Measurements from ENCODE around the gene COPB1. TPM values are rescaled to one million over a fixed set of nuclear protein-coding genes. Genes with fewer than 3 reads are reported as not detected.

Gene COPB1, protein sequence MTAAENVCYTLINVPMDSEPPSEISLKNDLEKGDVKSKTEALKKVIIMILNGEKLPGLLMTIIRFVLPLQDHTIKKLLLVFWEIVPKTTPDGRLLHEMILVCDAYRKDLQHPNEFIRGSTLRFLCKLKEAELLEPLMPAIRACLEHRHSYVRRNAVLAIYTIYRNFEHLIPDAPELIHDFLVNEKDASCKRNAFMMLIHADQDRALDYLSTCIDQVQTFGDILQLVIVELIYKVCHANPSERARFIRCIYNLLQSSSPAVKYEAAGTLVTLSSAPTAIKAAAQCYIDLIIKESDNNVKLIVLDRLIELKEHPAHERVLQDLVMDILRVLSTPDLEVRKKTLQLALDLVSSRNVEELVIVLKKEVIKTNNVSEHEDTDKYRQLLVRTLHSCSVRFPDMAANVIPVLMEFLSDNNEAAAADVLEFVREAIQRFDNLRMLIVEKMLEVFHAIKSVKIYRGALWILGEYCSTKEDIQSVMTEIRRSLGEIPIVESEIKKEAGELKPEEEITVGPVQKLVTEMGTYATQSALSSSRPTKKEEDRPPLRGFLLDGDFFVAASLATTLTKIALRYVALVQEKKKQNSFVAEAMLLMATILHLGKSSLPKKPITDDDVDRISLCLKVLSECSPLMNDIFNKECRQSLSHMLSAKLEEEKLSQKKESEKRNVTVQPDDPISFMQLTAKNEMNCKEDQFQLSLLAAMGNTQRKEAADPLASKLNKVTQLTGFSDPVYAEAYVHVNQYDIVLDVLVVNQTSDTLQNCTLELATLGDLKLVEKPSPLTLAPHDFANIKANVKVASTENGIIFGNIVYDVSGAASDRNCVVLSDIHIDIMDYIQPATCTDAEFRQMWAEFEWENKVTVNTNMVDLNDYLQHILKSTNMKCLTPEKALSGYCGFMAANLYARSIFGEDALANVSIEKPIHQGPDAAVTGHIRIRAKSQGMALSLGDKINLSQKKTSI
- 100 to 1,000 TPM; 155 to 167 TPM for total RNA-seq
- polyA plus RNA-seq (ENCODE audit: insufficient read length in 2 of 2), result 10 to 100 TPM; 73.1 to 77.6 TPM
- long read RNA-seq, donor 1, transcript COPB1-202 (22 exons, 3,382 nt), result major isoform, 12 of 31 reads
- long read RNA-seq, donor 1, partial matches to known transcripts, result 12 of 31 reads
- long read RNA-seq, donor 1, other reads (novel, unspliced or antisense), result 5 of 31 reads
- long read RNA-seq, donor 2, partial matches to known transcripts, result 0 of 2 reads
- long read RNA-seq, donor 2, other reads (novel, unspliced or antisense), result 0 of 2 reads
- long read RNA-seq, donor 3, partial matches to known transcripts, result 0 of 2 reads
- long read RNA-seq, donor 3, other reads (novel, unspliced or antisense), result 0 of 2 reads
- long read RNA-seq, donor 4, transcript COPB1-202 (22 exons, 3,382 nt), result major isoform, 15 of 45 reads
- long read RNA-seq, donor 4, partial matches to known transcripts, result 29 of 45 reads
- long read RNA-seq, donor 4, other reads (novel, unspliced or antisense), result 0 of 45 reads

DNA sequence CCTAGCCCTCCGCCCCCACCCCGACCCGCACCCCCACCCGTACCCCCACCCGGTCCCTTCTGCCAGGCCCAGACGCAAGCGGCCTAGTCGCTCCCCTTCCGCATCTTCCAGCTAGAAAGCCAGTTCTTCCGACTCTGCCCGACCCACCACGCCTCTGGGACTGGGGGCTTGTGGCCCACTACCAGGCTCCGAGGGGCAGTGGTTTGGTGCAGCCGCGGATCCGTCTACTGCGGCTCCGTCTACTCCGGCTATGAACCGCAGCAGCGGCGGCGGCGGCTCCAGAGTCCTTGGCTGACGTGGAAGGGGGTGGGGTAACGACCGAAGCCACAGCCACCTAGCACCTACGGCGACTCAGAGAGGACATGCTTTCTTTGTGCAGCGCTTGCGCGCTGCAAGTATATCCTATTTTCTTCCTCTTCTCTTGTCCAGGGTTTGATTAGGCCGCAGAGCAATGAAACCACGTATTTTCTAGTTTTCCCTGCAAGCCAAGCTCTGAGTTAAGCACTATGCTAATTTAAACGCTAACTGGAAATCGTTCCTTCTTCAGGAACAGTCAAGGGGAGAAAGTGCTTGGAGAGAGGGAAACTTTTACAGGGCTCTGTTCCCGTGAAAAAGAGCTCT lies at the start of gene COPB1:
COPB1 (minus strand) TSS at position 252 of the 621 bp plus-strand sequence. CDS start 883 bp downstream, outside the sequence.
- peak; percentile 88 to 98 (median 94) for DNase-seq (ENCODE audit: low read depth in 4 of 6, low spot score in 6 of 6)
- Histone ChIP-seq H3K27ac (ENCODE audit: low read depth, low read length) (peak within 1 kb of the TSS; percentile 95), H3K4me3 (ENCODE audit: low read depth, low read length) (peak within 1 kb of the TSS; percentile 94), H3K9me3 (ENCODE audit: control insufficient read depth, insufficient read depth, low read length) (no peaks in the 10 kb centered on the region), H3K27me3 (ENCODE audit: control insufficient read depth, insufficient read depth, low read length) (no peaks in the 10 kb centered on the region), H3K4me1 (ENCODE audit: control insufficient read depth, insufficient read depth, low read length) (no peaks in the 10 kb centered on the region), H3K36me3 (ENCODE audit: control insufficient read depth, insufficient read depth, low read length) (peaks cover 6% of the 10 kb centered on the region)
- under 1% methylated on average over 29 of the region's 37 CpGs for WGBS (ENCODE audit: insufficient coverage)

DNA sequence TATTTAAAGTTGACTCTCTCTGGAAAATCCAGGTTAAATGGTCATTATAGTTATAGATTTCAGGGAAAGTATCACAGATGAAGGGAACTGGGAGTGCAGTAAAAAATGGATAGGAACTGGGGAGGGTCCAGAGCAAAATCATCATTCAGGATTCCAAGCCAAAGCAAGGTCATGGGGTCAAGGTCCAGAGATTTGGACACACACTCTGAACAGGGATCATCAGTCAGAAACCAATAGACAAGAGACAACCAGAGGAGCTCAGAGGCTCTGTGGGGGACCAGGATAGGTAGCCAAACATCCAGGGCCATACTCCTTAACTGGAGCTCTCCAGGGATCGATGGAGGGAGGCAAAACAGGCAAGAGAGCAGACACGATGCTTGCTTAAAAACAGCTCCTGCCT lies 47.8 kb upstream of the COPB1 start:
- WGBS (ENCODE audit: insufficient coverage), result 76% methylated on average over 2 of the region's 2 CpGs
- Histone ChIP-seq H3K4me1 (ENCODE audit: control insufficient read depth, insufficient read depth, low read length) (peaks cover 4% of the 10 kb centered on the region), H3K36me3 (ENCODE audit: control insufficient read depth, insufficient read depth, low read length) (no peaks in the 10 kb centered on the region), H3K4me3 (ENCODE audit: low read depth, low read length) (no peak overlapping the region), H3K27ac (ENCODE audit: low read depth, low read length) (no peak overlapping the region), H3K9me3 (ENCODE audit: control insufficient read depth, insufficient read depth, low read length) (no peaks in the 10 kb centered on the region), H3K27me3 (ENCODE audit: control insufficient read depth, insufficient read depth, low read length) (no peaks in the 10 kb centered on the region)
- no peak for DNase-seq (ENCODE audit: low read depth in 4 of 6, low spot score in 6 of 6)

DNA sequence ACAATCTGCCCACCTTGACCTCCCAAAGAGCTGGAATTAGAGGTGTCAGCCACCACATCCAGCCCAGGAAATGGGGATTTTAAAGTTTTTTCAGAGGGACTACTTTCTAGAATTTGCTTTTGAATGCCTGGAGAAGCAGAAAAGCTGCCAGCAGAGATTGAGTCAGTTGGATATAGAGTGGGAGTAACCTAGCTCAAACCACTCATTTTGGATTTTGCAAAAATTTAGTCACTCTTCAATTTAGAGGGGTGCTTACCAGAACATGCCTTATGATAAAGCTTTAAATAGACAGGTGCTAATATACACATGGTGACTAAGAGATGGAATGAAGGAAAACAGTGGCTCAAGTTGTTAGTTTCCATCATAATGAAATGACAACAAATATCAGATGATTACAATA lies 47.1 kb upstream of the COPB1 start:
- Histone ChIP-seq H3K4me3 (ENCODE audit: low read depth, low read length) (no peak overlapping the region), H3K36me3 (ENCODE audit: control insufficient read depth, insufficient read depth, low read length) (no peaks in the 10 kb centered on the region), H3K4me1 (ENCODE audit: control insufficient read depth, insufficient read depth, low read length) (peaks cover 4% of the 10 kb centered on the region), H3K27me3 (ENCODE audit: control insufficient read depth, insufficient read depth, low read length) (no peaks in the 10 kb centered on the region), H3K9me3 (ENCODE audit: control insufficient read depth, insufficient read depth, low read length) (no peaks in the 10 kb centered on the region), H3K27ac (ENCODE audit: low read depth, low read length) (no peak overlapping the region)
- no peak for DNase-seq (ENCODE audit: low read depth in 4 of 6, low spot score in 6 of 6)

DNA sequence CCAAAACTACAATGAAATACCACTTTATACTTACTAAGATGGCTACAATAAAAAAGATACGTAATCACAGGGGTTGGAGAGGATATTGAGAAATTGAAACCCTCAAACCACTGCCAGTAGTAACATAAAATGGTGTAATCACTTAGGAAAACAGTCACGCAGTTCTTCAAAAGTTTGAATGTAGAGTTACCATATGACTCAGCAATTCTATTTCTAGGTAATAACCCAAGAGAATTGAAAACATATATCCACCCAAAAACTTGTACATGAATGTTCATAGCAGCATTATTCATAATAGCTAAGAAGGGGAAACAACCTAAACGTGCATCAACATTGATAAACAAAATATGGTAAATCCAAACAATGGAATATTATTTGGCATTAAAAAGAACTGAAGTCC lies 45.0 kb upstream of the COPB1 start:
- H3K27ac ChIP-seq (ENCODE audit: low read depth, low read length), result no peak overlapping the region
- H3K9me3 ChIP-seq (ENCODE audit: control insufficient read depth, insufficient read depth, low read length), result no peaks in the 10 kb centered on the region
- no peaks in the 10 kb centered on the region for H3K27me3 ChIP-seq (ENCODE audit: control insufficient read depth, insufficient read depth, low read length)
- H3K4me3 ChIP-seq (ENCODE audit: low read depth, low read length), result no peak overlapping the region
- no peaks in the 10 kb centered on the region for H3K36me3 ChIP-seq (ENCODE audit: control insufficient read depth, insufficient read depth, low read length)
- H3K4me1 ChIP-seq (ENCODE audit: control insufficient read depth, insufficient read depth, low read length), result peaks cover 8% of the 10 kb centered on the region
- no CpG with 5 or more reads among the region's 3 CpGs for WGBS (ENCODE audit: insufficient coverage)
- no peak for DNase-seq (ENCODE audit: low read depth in 4 of 6, low spot score in 6 of 6)

DNA sequence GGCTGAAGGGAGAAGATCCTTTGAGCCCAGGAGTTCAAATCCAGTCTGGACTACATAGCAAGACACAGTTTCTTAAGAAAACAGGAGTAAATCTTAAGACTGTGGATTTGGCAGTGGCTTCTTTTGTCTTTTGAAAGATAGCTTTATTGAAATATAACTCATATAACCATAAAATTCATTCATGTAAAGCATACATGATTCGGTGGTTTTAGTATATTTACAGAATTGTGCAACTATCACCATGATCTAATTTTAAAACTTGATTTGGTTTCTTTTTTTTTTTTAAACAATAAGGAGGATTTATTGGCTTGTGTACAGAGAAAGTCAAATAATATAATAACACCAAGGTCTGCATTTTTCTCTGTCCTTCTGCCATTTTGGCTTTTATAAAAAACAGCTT lies 43.6 kb upstream of the COPB1 start:
- Histone ChIP-seq H3K4me1 (ENCODE audit: control insufficient read depth, insufficient read depth, low read length) (peaks cover 11% of the 10 kb centered on the region), H3K27ac (ENCODE audit: low read depth, low read length) (no peak overlapping the region), H3K9me3 (ENCODE audit: control insufficient read depth, insufficient read depth, low read length) (no peaks in the 10 kb centered on the region), H3K36me3 (ENCODE audit: control insufficient read depth, insufficient read depth, low read length) (no peaks in the 10 kb centered on the region), H3K27me3 (ENCODE audit: control insufficient read depth, insufficient read depth, low read length) (no peaks in the 10 kb centered on the region), H3K4me3 (ENCODE audit: low read depth, low read length) (no peak overlapping the region)
- no CpG with 5 or more reads among the region's 1 CpG for WGBS (ENCODE audit: insufficient coverage)
- DNase-seq (ENCODE audit: low read depth in 4 of 6, low spot score in 6 of 6), result no peak

DNA sequence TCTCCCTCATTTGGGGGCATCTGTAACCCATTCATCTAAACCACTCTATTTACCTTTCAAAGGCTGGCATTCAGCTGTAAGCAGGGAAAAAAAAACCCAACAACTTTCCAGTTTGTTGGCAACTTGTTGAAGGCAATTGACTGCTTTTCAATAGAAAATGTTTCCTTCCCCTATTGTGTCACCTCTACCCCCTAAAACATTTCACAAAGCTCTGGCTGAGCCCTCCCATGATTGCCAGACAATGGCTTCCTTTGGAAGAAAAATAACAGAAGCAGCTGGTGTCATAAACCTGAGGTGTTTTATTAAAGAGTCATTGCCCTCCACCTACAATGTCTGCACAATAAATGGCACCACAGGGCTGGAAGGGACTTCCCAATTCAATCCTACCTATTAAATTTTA lies 42.7 kb upstream of the COPB1 start:
- peak in 2 of 6 donors; percentile 58 to 69 for DNase-seq (ENCODE audit: low read depth in 4 of 6, low spot score in 6 of 6)
- Histone ChIP-seq H3K27ac (ENCODE audit: low read depth, low read length) (no peak overlapping the region), H3K36me3 (ENCODE audit: control insufficient read depth, insufficient read depth, low read length) (no peaks in the 10 kb centered on the region)

DNA sequence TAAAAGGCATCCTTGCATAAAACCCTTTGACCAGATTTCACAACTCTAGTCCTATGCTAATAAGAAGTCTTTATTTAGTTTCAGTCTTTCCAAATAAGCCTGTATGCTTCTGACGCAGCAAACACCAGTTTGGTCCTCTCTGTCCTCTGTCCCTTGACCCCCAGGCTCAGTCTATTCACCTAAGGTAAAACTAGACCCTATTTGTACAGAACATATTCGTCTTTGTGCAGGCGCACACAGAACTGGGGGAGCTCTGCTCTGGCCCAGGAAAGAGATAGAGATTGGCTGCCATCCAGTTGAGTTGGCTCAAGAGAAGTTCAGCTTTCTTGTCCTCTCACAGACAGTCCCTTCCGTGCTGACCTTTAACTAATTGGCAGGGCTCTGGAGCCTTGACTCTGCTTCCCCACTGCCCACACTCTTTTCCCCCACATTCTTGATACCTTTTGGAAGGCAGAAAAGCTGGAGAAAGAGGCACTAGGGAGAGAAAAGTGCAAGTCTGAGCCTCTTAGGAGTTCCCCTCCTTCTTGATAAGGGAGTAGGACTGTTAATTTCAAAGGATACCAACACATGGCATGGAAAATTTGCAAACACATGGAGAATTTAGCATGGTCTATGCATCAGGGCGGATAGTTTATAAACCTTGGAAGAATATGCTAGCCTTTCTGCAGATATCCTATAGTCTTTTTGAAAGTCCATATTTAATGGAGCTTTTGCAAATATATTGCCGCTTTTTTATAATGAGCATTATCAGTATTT lies 41.8 kb upstream of the COPB1 start:
- no peaks in the 10 kb centered on the region for H3K9me3 ChIP-seq (ENCODE audit: control insufficient read depth, insufficient read depth, low read length)
- 29% methylated on average over 4 of the region's 6 CpGs for WGBS (ENCODE audit: insufficient coverage)
- DNase-seq (ENCODE audit: low read depth in 4 of 6, low spot score in 6 of 6), result peak in 2 of 6 donors; percentile 70 to 76
- H3K36me3 ChIP-seq (ENCODE audit: control insufficient read depth, insufficient read depth, low read length), result no peaks in the 10 kb centered on the region
- H3K27me3 ChIP-seq (ENCODE audit: control insufficient read depth, insufficient read depth, low read length), result no peaks in the 10 kb centered on the region
- peaks cover 14% of the 10 kb centered on the region for H3K4me1 ChIP-seq (ENCODE audit: control insufficient read depth, insufficient read depth, low read length)
- H3K4me3 ChIP-seq (ENCODE audit: low read depth, low read length), result no peak overlapping the region
- H3K27ac ChIP-seq (ENCODE audit: low read depth, low read length), result no peak overlapping the region

More for the DNA sequence above, 42.7 kb upstream of the COPB1 start:
- no peak overlapping the region for H3K4me3 ChIP-seq (ENCODE audit: low read depth, low read length)
- H3K27me3 ChIP-seq (ENCODE audit: control insufficient read depth, insufficient read depth, low read length), result no peaks in the 10 kb centered on the region
- peaks cover 14% of the 10 kb centered on the region for H3K4me1 ChIP-seq (ENCODE audit: control insufficient read depth, insufficient read depth, low read length)
- H3K9me3 ChIP-seq (ENCODE audit: control insufficient read depth, insufficient read depth, low read length), result no peaks in the 10 kb centered on the region

DNA sequence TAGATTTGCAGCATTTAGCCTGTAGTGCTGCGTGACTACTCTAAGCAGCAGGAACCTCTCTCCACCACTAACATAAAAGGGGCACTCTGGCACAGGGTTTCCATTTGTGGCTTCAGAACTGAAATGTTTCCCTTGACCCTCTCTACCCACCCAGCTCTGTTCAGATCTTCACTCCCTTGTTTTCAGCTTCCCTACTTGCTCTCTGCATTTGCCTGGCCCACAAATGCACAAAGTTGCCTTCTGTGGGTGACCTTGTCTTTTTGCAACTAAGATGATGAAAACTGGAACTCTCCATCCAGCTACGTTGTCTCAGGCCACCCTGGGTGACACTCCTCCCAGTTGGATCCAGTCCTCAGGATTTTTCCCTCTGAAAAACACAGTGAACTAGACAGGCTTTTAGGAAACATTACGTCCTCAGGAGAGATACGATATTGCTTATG lies 40.4 kb upstream of the COPB1 start:
- H3K27me3 ChIP-seq (ENCODE audit: control insufficient read depth, insufficient read depth, low read length), result no peaks in the 10 kb centered on the region
- 44% methylated on average over 2 of the region's 4 CpGs for whole genome bisulfite sequencing (ENCODE audit: insufficient coverage)
- no peaks in the 10 kb centered on the region for H3K36me3 ChIP-seq (ENCODE audit: control insufficient read depth, insufficient read depth, low read length)
- no peak overlapping the region for H3K27ac ChIP-seq (ENCODE audit: low read depth, low read length)
- DNase-seq (ENCODE audit: low read depth in 4 of 6, low spot score in 6 of 6), result peak in 2 of 6 donors; percentile 5 to 22
- no peak overlapping the region for H3K4me3 ChIP-seq (ENCODE audit: low read depth, low read length)
- peaks cover 14% of the 10 kb centered on the region for H3K4me1 ChIP-seq (ENCODE audit: control insufficient read depth, insufficient read depth, low read length)
- H3K9me3 ChIP-seq (ENCODE audit: control insufficient read depth, insufficient read depth, low read length), result no peaks in the 10 kb centered on the region
